HG03575 (cell line): ENCODE data around the gene ACTBL2.
"Not testable (repeated sequence)": the region's sequence is repeated elsewhere in the genome, so short reads cannot be mapped to it uniquely, and the experiment has no call there.

ENCODE experiments used
- ATAC-seq: cut with Tn5 transposase; IDR thresholded peaks from one replicate; pipeline ENCODE4 v1.9.1; 2021; ENCODE audit not compliant: unreplicated experiment, insufficient number of reproducible peaks, low FRiP score; ENCODE audit errors: extremely low read depth

The ACTBL2 gene

DNA sequence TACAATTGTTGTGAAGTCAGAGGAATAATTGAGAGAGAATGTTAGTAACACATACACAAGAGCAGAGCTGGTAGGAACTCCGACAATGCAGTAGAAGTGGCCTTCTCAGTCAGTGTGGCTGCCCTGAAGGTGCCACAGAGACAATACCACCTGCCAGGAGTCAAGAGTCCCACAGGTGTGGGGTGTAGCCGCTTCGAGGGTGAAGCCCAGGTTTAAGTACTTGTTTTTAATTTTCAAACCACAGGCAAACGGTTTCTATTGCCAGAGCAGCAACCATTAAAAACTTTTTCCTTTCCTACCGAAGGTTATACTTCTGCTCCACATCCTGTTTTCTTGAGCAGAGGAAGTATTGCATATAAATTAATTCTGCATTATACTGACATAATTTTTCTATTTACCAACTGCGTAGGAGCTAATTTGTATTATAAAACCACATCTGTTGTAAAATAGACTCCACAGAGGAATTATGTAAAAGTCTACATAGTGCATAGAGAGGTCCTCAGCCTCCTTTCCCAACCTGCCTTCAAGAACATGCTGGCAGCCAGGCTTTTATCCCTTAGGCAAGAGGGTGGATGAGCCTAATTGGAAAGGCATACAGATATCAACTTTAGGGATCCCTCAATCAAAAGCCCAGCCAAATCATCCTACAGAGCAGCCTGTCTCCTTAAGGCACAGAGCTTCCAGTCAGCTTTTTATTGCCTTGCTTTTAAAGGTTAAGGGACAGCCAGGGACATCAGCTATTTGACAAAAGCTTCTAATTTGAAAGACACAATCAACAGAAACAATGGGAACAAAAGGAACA, 12.9 kb upstream of the ACTBL2 start:
- no peak for ATAC-seq

DNA sequence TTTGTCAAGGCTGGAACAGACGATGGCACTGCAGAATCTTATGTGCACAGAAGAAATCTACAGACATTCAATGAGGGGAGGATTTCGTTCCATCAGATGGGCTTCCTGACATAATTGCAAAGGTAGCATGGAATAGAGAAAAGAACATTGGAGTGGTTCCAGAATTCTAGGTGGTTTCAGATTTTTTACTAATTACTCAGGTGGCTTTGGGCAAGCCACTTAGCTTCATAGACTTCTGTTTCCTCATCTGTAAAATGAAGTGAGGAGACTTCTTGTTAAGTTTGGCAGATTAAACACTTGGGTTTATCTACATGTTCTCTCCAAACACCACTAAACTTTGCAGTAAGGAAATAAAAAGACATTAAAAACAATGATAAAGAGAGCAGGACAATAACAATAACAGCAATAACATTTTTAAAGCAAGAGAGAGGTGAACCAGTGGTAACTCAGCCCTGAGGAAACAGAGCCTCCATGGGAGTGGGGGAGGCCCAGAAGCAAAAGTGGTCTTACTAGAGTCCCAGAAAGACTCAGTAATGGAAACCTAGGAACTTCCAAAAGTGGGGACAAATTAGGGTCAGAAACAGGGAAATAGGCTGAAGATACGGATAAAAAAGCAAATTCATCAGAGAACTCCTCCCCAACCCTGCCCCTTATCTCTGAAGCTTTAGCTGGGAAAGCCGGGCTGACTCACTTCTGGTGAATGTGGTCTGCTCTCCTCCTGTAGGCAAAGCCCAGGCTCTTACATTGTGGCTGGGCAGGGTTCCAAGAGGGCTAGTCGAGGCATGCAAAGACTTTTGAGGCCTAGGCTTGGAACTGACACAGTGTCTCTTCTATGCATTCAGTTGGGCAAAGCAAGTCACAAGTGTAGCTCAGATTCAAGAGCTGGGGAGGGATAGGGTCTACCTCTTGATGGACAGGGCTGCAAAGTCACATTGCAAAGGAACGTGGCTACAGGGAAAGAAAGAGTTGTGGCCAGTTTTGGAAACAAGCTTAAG, 11.8 kb upstream of the ACTBL2 start:
- no peak for ATAC-seq

DNA sequence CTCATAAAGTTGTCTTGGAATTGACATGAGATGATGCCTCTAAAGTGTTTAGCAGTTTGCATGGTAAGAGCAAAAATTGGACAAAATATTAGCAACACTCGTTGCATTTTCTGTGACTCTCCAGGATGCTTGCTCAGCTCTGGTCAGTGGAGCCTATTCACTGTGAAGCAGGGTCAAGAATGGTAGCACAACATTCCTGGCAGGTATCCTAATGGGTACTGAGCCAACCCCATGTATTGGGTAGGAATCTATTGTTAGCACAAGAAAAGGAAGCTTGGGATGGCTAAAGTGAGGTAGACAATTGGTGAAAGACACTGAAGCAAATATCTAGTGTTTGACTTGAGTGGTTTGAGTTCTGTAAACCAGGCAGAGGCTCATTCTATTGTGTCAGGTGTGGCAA, 10.4 kb upstream of the ACTBL2 start:
- no peak for ATAC-seq

DNA sequence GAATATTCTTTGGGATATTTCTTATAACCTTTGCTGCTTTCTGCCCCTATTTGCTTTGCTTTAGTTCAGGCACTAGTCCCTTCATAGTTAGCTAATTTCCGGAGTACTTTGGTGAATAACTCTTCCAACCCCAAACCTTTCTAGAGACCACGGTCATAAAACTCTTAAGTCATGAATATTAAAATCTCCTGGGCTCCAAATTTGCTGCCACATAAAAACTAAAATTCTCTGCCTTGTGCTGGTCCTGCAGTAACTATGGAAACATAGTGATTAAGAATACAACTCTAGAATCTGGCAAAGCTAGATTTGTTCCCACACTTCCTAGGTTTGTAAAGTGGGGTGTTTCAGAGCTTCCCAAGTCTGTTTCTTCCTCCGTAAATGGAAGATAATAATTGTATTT, 10.0 kb upstream of the ACTBL2 start:
- ATAC-seq: no peak

DNA sequence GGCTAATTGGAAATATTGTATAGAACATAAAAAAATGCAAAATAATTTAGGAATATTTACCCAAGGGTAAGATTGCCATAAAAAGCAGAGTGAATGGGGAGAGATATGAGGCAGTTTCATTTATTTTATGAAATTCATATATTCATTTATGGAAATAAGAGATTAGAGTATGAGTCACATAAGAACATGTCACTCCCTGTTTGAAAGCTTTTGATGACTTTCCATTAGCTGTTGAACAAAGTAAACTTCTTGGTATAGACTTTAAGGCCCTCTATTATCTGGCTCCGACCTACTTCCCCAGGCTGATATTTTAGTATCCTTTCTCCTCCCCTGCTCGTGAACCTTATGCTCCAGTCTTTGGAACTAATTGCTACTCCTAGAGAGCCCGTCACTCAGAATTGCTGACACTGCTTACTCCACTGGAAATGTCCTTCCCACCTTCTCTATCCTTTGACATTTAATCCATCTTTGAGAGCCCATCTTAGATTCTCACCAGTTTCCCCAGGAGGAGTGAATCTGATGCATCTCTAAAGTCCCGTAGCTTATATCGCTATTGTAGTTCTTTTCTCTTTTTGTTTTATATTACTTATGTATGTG, 8.9 kb upstream of the ACTBL2 start:
- ATAC-seq: no peak

- ATAC-seq: no peak
Measured at GRCh38 chr5:57488215-57488955, 5.8 kb upstream of the ACTBL2 start.

GRCh38 chr5:57486027-57486602, 3.5 kb upstream of the ACTBL2 start:
- ATAC-seq: no peak

- ATAC-seq: no peak
Measured at GRCh38 chr5:57478826-57479225, 3.8 kb downstream of the ACTBL2 start.

- no peak for ATAC-seq
Measured at GRCh38 chr5:57476601-57477056, 6.0 kb downstream of the ACTBL2 start.

DNA sequence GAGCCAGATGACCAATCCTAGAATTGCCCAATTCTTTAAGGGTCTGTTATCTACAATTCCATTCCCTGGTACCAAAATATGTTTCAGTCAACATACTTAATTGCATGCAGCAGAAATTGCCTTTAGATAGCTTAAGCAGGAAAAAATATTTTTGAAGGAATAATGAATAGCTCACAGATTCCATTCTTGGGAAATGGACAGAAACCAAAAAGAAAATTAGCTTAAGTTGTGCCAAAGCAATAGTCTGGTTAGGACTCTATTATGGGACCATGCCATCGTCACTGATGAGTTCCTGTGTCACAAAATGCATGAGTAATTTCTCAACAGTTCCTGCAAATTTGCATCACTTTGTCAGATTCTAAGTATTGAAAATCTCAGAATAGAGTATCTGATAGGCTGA, 12.3 kb downstream of the ACTBL2 start:
- no peak for ATAC-seq

DNA sequence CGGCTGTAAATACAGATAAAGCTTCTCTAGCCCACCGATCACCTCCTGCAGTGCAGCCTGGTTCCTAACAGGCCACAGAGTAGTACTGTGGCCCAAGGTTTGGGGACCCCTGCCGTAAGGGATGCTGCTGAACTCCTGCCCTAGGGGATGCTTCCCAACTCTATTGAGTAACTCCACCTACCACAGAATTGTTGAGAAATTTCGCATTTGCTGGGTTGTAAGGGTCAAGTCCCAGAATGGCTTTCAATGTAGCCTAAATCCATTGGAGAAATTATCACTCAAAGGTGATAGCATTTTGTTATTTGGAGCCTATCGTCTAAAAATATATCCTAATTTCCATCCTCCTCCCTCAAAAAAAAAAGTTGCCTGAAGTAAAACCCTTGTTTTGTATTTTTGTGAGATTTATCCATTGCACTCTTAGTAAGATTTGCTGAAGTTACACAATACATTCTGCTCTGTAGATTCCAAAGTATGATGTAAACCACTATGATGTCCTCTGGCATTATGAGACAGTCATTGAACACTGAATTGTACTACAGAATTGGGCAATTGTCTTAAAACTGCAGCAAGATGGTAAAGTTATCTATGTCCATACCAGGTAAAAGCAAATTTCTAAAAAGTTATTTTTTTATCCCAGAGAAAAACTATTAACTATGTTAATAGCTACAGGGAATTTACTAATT, 14.0 kb downstream of the ACTBL2 start:
- ATAC-seq: no peak

DNA sequence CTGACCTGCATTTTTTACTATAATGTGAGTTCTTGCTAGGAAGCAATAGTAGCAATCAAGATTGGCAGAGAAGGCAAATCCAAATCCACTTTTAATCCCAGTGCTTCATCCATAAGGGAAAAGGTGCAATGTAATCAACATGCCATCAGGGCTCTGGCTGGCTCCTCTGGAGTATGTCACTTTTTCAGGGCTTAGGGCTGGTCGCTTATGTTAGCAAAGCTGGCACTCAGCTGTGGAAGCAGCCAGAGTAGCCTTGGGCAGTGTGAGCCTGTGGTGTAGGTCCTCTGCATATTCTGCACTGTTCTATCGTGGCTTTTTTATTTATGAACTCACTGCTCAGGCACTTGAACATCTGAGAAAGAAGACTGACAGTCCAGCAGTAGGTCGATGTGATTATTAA, 16.1 kb downstream of the ACTBL2 start:
- ATAC-seq: no peak

- ATAC-seq: not testable (repeated sequence)
Measured at GRCh38 chr5:57460056-57460455, 22.6 kb downstream of the ACTBL2 start.

DNA sequence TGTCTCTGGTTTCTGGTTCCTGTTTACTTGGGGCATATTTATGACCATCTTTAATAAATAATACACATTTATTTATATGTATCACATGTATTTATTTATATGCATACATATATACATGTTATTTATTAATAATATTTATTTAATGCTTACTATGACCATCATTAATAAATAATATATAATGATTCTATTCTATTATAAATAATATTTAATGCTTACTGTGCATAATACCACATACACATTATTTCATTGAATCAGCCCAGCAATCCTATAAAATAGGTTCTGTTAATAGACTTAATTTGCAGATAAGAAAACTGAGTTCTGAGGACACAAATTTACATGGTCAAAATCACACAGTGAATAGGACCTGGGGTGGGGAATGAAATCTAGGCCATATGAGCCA, 24.2 kb downstream of the ACTBL2 start:
- no peak for ATAC-seq

- ATAC-seq: no peak
Measured at GRCh38 chr5:57456531-57457135, 26.0 kb downstream of the ACTBL2 start.

DNA sequence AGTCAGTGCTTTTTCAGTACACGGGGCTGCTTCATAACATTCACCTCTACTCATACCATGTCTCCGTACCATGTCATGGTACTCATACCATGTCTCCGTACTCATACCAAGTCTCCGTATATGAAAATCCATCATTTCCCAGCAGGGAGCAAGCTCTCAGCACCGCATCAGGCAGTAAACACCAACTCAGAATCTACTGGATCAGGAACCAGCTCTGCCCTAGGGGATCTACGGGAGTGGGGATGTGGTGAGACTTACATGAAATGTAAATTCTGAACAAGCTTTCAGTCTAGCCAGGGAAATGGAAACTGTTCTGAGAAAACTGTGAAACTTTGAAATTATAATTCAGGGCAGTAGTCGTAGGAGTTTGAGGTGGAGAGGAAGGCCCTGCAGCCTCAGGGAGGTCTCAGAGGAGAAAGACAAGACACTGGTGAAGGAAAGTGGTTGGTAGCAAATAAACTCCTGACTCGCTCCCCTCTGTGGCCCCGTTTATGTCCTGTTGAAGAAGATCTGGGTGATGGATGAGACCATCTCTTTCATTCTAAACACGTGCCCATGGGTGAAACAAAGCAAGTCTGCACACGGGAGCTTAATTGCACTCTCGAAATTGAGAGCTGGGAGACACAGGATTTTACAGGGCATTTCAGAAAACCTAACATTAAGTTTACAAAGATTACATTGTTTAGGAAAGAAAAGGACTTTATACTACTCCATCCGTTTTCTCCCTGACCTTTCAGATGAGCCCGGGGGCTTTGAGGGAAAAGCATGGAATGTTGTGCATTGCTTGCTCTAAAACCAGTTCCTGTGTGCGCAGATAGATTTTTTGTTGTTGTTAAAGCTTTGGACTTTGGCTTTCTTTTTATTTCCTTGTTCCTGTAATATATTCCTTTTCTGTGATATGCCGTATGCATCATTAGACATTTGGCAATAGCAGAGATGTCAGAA, 26.8 kb downstream of the ACTBL2 start:
- no peak for ATAC-seq

DNA sequence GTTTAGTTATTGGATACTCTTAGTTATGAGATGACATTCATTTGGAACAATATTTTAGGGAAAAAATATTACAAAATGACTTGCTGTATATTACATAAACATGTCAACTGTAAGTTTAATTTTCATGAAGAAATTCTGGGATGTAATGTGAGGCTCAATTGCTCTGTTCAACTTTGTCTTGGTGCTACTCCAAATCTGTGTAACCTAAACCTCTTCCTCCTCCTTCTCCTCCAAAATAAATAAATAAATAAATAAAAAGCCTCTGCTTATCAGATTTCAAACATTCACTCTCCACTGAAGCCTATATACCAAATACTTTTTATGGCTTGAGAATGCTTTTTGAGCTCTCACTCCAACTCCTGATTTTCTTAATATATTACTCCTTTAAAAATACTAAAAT, 27.7 kb downstream of the ACTBL2 start:
- ATAC-seq: no peak
